H1 (cell line): Measurements from ENCODE around the gene TYW5. TPM values are rescaled to one million over a fixed set of nuclear protein-coding genes. Genes with fewer than 3 reads are reported as not detected.

Experiments
- ASH2L ChIP-seq: fragments of 200-600, 300-600 bp; sonication (generic); IDR thresholded peaks from one replicate; pipeline ENCODE4 v1.7.1; 2017; ENCODE audit warnings: low read length
- CBX5 ChIP-seq: fragments of 300-800, 300-1000 bp; sonication (generic); IDR thresholded peaks from 2 replicates; pipeline ENCODE4 v1.7.1; 2016; ENCODE audit warnings: antibody characterized with exemption, low read length, low read depth
- KDM1A ChIP-seq: fragments of 200-600, 300-600 bp; sonication (generic); IDR thresholded peaks from 2 replicates; pipeline ENCODE4 v1.7.1; 2016; ENCODE audit warnings: mild to moderate bottlenecking, low read length, borderline replicate concordance
- PHF8 ChIP-seq: fragments of 200-600 bp; sonication (generic); conservative IDR thresholded peaks from 2 replicates; pipeline ENCODE4 v1.7.1; 2012; ENCODE audit warnings: low read depth, mild to moderate bottlenecking, inconsistent platforms, low read length, moderate library complexity
- POU5F1 ChIP-seq: IDR thresholded peaks from 2 replicates; pipeline ENCODE4 v1.6.1; 2011; ENCODE audit warnings: low read depth, mild to moderate bottlenecking, low read length, moderate library complexity
- SIX5 ChIP-seq: IDR thresholded peaks from 2 replicates; pipeline ENCODE4 v1.6.1; 2011; ENCODE audit warnings: mild to moderate bottlenecking, low read depth, low read length
- polyA plus RNA-seq, 7 experiments: library from polyadenylated mRNA; depleted of rRNA in 3 of 7; stranded (reverse) in 5 of 7; unstranded in 2 of 7; fragments of >200 nt in 5 of 7; fragments of 200-250 nt in 2 of 7; gene quantifications; 1 replicate in 5 of 7; 2 replicates in 1 of 7; 4 replicates in 1 of 7; pipeline versions ENCODE4 v1.2.1 to v1.2.3, GENCODE V29; 2011 to 2013; ENCODE audit warnings: missing spikeins in 2 of 7, mixed read lengths in 2 of 7
- total RNA-seq: library from RNA; stranded (reverse); fragmentation: NEBNext Ultra II Directional; extraction: Animal tissue kit (Norgen Biotek cat#: 25700); gene quantifications from 2 replicates; pipeline ENCODE4 v1.2.1, GENCODE V29; 2021
- TF ChIP-seq, protein P1 (sequence below): IDR thresholded peaks from 2 replicates; pipeline ENCODE4 v1.6.1; 2012; ENCODE audit warnings: low read length, inconsistent platforms
- TF ChIP-seq, protein P2 (sequence below): IDR thresholded peaks from 2 replicates; pipeline ENCODE4 v1.6.1; 2012; ENCODE audit warnings: inconsistent platforms

The TYW5 gene
- total and polyA plus RNA-seq, 2 of the 8 experiments (the other 6 are each of a cell fraction or from before 2014, with no cell fraction given): 5.4 to 11.3 TPM

DNA sequence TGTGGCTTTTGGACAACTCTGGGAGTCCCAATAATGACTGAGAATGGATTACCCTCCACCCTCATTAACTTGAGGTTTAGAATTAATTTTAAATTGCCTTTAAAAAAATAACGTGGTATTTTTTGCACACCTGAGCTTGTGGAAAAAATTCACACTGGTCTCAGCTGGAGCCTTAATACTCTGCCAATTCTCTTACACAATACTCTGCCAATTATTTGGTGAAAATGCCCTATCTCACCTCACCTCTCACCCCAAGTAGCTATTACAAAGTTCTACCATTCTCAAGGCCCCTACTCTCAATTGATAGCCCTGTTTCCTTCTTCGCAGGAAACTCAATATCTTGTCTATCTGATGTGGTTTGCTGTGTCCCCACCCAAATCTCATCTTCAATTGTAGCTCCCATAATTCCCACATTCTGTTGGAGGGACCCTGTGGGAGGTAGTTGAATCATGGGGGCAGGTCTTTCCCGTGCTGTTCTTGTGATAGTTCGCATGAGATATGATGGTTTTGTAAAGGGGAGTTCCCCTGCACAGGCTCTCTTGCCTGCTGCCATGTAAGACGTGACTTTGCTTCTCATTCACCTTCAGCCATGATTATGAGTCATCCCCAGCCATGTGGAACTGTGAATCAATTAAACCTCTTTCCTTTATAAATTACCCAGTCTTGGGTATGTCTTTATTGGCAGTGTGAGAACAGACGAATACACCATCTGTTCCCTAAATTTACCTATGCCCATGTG, 71.6 kb downstream of the TYW5 start (continued):
- TF ChIP-seq SIX5: no peak
- TF ChIP-seq, protein P1, sequence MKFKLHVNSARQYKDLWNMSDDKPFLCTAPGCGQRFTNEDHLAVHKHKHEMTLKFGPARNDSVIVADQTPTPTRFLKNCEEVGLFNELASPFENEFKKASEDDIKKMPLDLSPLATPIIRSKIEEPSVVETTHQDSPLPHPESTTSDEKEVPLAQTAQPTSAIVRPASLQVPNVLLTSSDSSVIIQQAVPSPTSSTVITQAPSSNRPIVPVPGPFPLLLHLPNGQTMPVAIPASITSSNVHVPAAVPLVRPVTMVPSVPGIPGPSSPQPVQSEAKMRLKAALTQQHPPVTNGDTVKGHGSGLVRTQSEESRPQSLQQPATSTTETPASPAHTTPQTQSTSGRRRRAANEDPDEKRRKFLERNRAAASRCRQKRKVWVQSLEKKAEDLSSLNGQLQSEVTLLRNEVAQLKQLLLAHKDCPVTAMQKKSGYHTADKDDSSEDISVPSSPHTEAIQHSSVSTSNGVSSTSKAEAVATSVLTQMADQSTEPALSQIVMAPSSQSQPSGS: no peak
- no peak for TF ChIP-seq PHF8
- TF ChIP-seq CBX5: no peak
- TF ChIP-seq ASH2L: no peak
- TF ChIP-seq, protein P2, sequence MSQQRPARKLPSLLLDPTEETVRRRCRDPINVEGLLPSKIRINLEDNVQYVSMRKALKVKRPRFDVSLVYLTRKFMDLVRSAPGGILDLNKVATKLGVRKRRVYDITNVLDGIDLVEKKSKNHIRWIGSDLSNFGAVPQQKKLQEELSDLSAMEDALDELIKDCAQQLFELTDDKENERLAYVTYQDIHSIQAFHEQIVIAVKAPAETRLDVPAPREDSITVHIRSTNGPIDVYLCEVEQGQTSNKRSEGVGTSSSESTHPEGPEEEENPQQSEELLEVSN: no peak
- no peak for TF ChIP-seq KDM1A
- TF ChIP-seq POU5F1: no peak
